Lower leg skin (tissue), 4 donors: ENCODE results near the gene GABRB2. TPM values are rescaled to one million over a fixed set of nuclear protein-coding genes. Genes with fewer than 3 reads are reported as not detected.

Source experiments
- DNase-seq, 2 donors: peaks; one replicate each; pipeline ENCODE4 v3.0.0-alpha.2; 2019; ENCODE audit warnings: low spot score in 2 of 2
- H3K4me3 ChIP-seq: fragments of 200-600 bp; sonication (generic); 2 replicates; pipeline ENCODE4 v1.5.1; 2017; ENCODE audit warnings: mild to moderate bottlenecking, low read depth; ENCODE audit not compliant: poor library complexity, severe bottlenecking
- POLR2A ChIP-seq, 2 donors: fragments of 450-650 bp; IDR thresholded peaks; one replicate each; pipeline ENCODE4 v1.6.1; 2016 to 2017; ENCODE audit warnings: antibody characterized with exemption in 2 of 2, mild to moderate bottlenecking in 1 of 2, moderate library complexity in 1 of 2
- WGBS, 2 donors: methylation state at CpG; one replicate each; pipeline ENCODE4 v1.1.5; 2018; 5-methylcytosine and 5-hydroxymethylcytosine counted together
- intact Hi-C: fragments of 100-400 bp; cut with DNase I; formaldehyde crosslinking; loops from one replicate; pipeline ENCODE4 v1.15.0; 2023; ENCODE audit warnings: low total_unique reads
- total RNA-seq, 4 donors: library from RNA; depleted of rRNA; stranded (reverse); fragments of >200 nt; gene quantifications; one replicate each; pipeline ENCODE4 v1.1.0, GENCODE V29; 2016
- TF ChIP-seq, protein P1 (sequence below), 3 donors: fragments of 450-650 bp; IDR thresholded peaks; one replicate each; pipeline ENCODE4 v1.5.1; 2016; ENCODE audit warnings: antibody characterized with exemption in 3 of 3, mild to moderate bottlenecking in 3 of 3, moderate library complexity in 2 of 3

Gene GABRB2
- total RNA-seq, 4 donors from 2014 or later, result 0.19 to 0.67 (median 0.45) TPM; not detected in 1

DNA sequence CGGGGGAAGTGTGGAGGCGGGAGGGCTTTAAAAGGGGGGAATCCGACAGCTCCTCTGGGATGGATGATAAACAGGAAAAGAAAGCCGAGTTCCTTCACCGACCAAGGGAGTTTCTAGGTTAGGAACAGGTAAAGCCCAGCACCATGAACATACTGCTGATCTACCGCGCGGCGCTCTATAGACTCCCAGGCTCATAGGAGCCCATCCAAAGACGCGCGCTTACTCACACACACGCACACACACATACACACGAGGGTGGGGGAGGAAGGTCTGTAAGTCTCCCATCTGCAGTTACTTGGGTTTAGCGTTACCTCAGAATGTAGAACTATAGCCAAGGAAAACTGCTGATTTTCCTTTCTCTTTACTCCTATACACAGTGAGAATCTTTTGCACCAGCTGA lies 2.6 kb upstream of the GABRB2 start:
- 2 to 3% methylated on average over 15 of the region's 15 CpGs for WGBS, 2 donors
- no peak for DNase-seq
- TF ChIP-seq, protein P1, sequence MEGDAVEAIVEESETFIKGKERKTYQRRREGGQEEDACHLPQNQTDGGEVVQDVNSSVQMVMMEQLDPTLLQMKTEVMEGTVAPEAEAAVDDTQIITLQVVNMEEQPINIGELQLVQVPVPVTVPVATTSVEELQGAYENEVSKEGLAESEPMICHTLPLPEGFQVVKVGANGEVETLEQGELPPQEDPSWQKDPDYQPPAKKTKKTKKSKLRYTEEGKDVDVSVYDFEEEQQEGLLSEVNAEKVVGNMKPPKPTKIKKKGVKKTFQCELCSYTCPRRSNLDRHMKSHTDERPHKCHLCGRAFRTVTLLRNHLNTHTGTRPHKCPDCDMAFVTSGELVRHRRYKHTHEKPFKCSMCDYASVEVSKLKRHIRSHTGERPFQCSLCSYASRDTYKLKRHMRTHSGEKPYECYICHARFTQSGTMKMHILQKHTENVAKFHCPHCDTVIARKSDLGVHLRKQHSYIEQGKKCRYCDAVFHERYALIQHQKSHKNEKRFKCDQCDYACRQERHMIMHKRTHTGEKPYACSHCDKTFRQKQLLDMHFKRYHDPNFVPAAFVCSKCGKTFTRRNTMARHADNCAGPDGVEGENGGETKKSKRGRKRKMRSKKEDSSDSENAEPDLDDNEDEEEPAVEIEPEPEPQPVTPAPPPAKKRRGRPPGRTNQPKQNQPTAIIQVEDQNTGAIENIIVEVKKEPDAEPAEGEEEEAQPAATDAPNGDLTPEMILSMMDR (IDR thresholded peaks at IDR 0.05), result no peak
- TF ChIP-seq POLR2A (IDR thresholded peaks at IDR 0.05), result no peak
- no peak overlapping the region for H3K4me3 ChIP-seq
- intact Hi-C loops, result no loop called here

DNA sequence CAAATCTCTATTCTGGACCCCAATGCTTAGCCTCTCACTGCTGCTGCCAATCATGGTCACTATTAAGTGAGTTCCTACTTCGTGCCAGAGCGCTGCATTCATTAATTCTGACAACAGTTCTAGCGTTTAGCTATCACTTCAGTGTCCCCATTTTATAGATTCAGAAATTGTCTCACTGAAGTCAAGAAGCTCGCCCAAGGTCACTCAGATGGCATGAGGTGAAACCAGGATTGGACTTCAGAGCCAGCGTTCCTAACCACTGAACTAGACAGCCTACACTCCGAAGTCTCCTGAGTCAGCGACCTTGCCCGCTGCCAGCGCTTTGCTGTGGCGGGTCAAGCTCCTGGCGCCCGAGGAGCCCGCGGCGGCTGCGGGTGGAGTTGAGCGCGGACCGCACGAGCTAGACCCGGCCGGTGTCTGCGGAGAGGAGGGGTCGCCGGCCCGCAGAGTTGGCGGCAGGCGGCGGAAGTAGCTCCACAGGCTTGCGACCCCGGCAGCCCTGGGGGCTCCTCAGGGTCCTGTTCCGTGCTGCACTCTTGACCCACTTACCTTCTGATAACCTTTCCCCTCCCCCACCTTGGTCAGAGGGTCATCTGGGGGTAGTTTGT lies 2.1 kb upstream of the GABRB2 start:
- intact Hi-C loops, result no loop called here
- DNase-seq, result no peak
- TF ChIP-seq POLR2A (IDR thresholded peaks at IDR 0.05), result no peak
- TF ChIP-seq, protein P1 (IDR thresholded peaks at IDR 0.05), result no peak
- H3K4me3 ChIP-seq, result no peak overlapping the region
- WGBS, 2 donors, result 0 to 3% methylated on average over 18 to 32 of the region's 32 CpGs

DNA sequence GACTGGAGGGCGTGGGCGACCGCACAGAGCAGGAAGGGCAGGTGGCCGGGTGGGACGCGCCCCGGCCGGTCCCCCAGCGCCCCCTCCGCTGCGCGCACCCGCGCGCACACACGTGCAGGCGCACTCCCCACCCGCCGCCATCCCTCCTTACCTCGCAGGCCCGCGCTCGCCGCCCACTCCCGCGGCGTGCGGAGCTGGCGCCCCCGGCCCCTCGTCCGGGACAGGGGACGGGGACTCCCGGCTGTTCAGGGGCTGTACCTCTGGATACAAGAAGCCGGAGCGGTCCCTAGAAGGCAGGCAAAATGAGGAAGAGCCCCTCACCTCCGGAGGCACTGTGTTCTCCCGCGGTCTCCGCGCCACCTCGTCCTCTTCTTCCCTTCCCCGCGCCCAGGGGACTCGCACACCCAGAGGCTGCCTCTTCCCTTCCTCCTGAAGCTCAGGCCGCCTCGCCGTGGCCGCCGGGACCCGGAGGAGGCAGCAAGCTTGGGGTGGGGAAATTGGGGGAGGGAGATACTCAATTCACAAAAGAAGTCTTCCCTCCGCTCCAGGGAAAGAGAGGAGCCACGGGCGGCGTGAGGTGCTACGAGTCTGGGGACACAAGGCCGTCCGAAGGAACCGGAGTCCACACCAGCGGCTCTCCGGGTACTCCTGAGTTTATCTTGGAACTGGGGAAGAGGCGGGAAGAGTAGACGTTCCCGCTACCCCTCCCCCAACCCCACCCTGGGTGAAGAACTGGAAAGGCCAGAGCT lies 1.4 kb upstream of the GABRB2 start:
- DNase-seq, result peak in 1 of 2 donors; percentile 81
- peak overlapping the region; percentile 4 for H3K4me3 ChIP-seq
- 0 to 1% methylated on average over 49 to 59 of the region's 64 CpGs for WGBS, 2 donors
- TF ChIP-seq POLR2A (IDR thresholded peaks at IDR 0.05), result no peak
- TF ChIP-seq, protein P1 (IDR thresholded peaks at IDR 0.05), result no peak
- intact Hi-C loops, result no loop called here

DNA sequence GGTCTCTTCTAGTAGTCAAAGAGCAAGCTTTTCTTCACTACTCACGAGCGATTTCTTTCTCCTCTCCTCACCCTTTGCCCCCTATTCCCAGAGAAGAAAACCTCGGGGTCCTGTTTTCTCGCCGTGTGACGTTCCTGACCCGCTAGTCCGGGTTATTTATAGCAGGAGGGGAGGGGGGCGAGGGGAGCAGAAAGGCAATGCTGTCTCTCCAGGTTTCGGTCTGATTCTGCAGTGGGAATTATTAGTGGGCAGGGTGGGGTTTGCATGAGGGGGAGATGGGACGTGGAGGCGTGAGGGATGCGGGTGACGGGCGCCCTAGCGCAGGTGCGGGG lies 847 bp upstream of the GABRB2 start:
- no peak for TF ChIP-seq POLR2A (IDR thresholded peaks at IDR 0.05)
- TF ChIP-seq, protein P1 (IDR thresholded peaks at IDR 0.05), result no peak
- intact Hi-C loops, result no loop called here
- WGBS, 2 donors, result 1% methylated on average over 17 of the region's 17 CpGs

DNA sequence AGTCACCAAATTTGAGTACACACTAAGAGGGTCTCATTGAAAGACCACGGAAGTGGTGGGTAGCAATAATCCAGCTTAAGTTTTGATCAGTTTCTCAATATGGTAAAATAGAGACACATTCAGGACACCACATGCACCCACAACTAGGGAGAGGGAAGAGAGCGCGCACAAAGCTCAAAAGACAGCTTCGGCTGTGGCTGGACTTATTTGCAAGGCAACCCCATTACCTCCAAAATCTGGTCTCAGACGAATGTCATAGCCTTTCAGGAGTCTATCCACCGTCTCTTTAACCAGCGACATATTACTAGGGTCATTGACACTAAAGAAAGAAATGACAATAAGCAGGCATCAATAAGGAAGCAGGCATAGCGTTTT lies 443 bp downstream of the GABRB2 start:
- WGBS, 2 donors, result 11 to 21% methylated on average over 8 of the region's 8 CpGs
- no peak for DNase-seq
- TF ChIP-seq, protein P1 (IDR thresholded peaks at IDR 0.05), result no peak
- intact Hi-C loops, result no loop called here
- H3K4me3 ChIP-seq, result no peak overlapping the region

More for the DNA sequence above, 847 bp upstream of the GABRB2 start:
- no peak for DNase-seq
- H3K4me3 ChIP-seq, result peak overlapping the region; percentile 4
